Stimulated activated CD4-positive, alpha-beta T cell treated with anti-CD3 and anti-CD28 coated beads, Interleukin-2, amount 100 ng/mL, for 4 hours (primary cell): ENCODE data around the gene GALNT18.

Experiments used
- DNase-seq: peaks from one replicate; pipeline ENCODE4 v3.0.0-alpha.2; 2020; ENCODE audit warnings: low read depth

The GALNT18 gene

DNA sequence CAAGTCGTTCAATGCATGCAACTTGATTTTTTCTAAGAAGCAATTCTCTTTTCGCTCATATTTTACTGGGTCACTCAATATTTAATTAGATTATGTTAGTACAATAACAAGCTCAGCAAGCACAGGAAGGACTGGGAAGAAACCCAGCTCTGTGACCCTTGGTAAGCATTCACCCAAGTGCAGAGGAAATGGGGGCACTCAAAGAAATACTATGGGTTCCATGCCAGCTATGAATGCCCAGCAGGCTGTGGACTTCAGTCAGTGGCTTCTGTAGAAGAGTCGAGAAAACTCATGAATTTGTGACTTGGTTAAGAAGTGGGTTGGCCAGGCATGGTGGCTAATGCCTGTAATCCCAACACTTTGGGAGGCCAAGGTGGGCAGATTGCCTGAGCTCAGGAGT, 123.6 kb downstream of the GALNT18 start:
- no peak for DNase-seq

DNA sequence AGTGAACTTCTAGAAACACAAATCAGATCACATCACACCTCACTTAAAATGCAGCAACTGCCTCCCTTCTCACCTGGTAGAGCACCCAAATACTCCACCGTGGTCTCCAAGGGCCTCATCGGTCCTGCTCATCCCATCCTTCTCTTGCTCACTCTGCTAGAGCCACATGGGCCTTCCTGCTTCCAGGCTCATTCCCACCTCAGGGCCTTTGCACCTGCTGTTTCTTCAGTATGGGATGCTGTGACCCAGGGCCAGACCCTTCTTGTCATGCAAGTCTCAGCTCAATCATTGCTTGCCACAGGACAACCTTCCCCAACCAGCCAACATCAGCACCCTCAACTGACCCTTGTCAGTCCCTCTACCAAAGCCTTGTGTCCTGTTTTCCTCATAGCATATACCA, 124.9 kb downstream of the GALNT18 start:
- DNase-seq = no peak

DNA sequence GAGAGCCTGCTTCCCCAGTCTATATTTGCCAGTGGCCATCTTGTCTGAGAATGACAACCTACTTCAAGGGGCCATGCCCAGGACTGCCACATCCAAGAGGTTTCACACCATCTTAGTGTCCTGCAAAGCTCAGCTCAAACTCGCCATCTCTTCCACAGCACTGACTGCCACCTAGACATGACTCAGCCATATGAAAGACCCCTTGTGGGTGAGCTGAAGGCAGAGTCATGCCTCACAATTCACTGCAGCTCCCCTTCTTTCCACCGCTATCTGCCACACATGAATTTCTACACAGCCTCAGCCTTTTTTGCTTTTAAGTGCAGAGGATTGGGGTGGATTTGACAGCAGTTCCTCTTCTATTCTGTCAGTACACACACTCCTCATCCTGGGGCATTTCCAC, 127.5 kb downstream of the GALNT18 start:
- DNase-seq = no peak

GRCh38 chr11:11493698-11494097, 128.1 kb downstream of the GALNT18 start:
- DNase-seq = no peak

GRCh38 chr11:11491589-11491988, 130.2 kb downstream of the GALNT18 start:
- no peak for DNase-seq

DNA sequence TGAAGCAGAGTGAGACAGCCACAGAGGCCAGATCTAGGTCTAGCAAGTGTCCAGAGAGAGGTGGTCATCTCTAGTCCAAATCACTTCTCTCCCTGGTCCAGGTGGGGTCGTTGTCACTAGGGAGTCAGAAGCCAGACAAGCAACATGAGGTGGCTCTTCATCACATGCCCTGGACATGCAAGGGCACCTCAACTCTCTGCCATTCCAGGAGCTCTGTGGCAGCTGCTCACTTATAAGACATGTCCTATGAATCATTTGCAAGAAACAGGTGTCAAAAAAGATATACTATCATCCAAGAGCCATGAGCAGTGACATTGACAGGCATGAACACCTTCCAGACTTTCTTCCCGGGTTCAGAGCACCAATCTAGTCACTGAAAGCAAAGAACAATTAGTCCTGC, 130.8 kb downstream of the GALNT18 start:
- DNase-seq = no peak

DNA sequence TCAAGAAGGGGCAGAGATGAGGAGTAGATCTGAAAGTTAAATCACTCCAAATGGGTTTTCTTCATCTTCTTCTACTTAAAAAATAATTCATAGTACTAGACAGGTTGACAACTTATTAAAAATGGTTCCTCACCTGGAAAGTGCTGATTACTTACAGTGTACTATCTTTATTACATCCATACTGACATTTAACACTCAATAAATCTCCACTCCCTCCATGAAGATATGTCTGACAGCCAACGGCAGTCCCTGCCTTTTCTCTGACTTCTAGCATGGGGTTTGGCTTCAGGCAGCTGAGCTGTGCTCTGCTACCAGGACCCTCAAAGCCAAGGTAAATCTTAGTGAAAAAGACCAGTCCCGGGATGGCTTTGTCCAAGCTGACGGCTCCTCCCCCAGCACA, 135.4 kb downstream of the GALNT18 start:
- DNase-seq = no peak

DNA sequence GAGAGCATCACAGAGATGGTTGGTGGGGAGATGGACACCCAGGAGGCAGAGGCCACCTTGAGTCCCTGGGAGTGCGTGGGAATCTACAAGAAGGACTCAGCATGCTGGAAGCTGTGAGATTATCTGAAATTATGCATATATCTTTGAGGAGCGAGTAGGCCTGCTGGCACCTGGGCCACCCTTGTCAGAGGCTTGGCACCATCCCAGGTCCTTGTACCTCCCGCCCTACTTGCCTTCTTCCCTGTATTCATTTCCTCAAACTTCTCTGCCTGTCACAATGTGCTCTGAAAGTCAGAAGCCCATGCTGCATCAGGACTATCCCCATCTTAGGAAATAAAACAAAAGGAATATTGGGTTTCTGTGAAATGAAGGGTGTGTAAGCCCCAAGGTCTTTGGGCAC, 135.8 kb downstream of the GALNT18 start:
- no peak for DNase-seq

DNA sequence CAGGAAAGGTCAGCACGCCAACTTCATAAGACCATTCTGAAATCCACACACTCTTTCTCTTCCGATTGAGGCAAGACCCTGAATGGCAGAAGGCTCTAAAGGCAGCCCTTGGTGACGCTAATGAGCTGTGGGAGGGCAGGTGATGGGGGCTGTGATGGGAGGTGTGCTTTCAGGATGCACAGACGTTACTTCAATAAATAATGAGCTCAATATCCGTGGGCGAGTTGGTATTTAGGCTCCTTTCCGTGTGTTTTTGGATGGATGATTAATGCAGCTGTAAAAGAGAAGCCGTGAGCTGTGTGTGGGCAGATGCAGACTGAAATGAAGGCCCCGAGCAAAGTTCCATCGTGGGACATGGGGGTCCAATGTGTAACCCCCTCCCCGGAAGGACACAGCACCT, 138.2 kb downstream of the GALNT18 start:
- no peak for DNase-seq

DNA sequence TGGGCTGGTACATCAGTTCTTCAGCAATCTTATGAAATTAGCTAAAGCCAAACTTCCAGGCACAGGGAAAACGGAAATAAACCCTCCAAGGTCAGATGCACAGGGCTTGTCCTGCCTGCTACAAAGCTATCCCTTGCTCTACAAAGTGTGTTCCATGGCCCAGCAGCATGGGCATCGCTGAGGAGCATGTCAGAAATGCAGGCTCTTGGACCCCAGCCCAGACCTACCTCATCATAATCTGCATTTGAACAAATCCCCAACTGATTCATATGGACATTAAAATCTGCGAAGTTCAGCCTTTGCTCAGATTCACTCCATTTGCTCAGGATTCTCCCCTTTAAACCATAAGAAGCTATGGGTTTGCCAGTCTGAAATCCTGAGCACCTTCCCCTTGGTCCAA, 139.1 kb downstream of the GALNT18 start:
- DNase-seq = no peak

- DNase-seq = no peak
These were observed 140.4 kb downstream of the GALNT18 start for GRCh38 chr11:11481371-11481770.

DNA sequence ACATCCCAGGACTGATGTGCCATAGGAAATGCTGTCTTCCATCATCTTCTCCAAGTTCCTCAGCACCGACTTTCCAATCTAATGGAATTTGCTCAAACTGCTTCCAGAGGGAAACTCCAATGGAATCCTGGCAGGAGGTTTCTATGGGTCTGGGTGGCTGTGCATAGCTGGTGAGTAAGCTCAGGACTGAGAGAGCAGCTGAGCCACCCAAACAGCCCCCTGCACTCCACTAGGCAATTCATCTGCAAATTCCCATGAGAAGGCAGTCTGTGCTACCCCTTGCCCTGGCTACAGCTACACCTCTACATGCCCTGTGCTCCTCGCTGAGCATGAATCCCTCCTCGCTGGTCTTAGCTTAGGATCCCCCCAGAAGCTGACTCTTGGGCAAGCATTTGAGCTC, 140.8 kb downstream of the GALNT18 start:
- no peak for DNase-seq

DNA sequence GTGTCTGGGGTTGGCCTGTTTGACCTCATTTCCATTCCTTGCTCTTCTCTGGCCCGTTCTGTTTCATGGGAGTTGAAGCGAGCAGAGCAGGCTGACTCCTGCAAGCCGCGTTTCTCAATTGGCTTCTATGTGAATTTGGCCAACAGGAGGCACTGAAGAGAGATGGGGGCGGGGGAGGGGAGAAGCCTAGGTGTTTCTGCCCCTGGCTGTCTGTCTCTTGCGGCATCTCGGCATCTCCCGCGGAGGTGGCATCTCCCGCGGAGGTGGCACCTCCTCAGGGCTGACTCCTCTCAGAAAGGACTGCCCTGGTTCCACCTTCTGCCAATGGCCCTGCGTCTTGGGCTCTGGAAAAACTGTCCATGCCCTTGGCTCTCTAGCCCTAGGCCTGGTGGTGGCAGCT, 143.1 kb downstream of the GALNT18 start:
- no peak for DNase-seq

GRCh38 chr11:11477695-11478420, 143.9 kb downstream of the GALNT18 start:
- DNase-seq = no peak

GRCh38 chr11:11476971-11477645, 144.7 kb downstream of the GALNT18 start:
- no peak for DNase-seq

DNA sequence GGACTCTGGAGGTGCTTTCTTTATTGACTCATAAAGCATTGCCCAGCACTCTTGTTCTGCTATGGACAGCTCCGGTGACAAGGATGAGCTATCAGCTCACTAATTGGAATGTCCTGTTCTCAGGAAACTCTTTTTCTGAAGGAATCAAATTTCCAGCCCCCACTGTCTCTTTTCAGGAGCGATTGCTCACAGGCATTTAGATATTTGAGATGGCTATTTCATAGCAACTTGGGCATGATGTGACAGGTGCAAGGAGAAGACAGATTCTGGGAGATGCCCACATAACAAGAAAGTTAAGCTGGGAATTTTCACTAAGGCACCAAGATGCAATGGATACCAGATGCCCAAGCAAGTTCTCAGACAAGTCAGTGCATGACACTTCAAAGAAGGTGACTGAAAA, 145.3 kb downstream of the GALNT18 start:
- no peak for DNase-seq

DNA sequence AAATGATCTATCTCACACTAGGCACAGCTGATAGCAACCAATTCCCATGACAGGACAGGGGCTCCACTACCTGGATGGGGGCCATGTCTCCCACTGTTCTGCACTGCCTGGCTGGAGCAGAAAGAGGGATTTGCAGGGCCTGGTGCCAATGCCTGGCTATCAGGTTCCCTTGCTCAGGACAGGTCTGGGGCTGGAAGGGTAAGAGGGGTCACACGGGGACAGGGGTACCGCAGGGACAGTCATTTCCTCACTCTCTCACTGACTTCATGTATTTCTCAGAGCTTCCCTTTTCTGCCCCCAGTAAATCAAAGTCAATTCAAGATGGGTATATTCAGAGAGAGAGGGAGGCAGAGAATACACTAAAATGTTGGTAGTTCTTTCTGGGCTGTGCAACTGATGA, 149.7 kb downstream of the GALNT18 start:
- DNase-seq = no peak

DNA sequence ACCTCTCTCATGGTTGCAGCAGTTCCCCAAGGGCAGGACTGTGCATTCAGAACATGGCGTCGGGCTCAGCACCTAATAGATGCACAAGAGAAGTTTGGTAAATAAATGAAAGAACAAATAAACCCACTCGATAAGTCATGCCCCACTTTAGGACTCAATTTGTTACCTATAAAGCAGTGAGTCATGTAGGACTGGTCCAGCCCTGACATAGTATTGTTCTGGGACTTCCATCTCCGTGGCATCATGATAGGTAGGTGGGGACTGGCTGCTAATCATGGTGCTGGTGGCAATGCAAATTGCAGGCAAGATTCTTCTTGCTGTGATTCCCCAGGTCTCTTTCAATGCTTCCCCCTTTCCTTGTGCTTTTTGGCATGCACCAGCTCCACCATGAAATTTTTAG, 150.6 kb downstream of the GALNT18 start:
- no peak for DNase-seq

DNA sequence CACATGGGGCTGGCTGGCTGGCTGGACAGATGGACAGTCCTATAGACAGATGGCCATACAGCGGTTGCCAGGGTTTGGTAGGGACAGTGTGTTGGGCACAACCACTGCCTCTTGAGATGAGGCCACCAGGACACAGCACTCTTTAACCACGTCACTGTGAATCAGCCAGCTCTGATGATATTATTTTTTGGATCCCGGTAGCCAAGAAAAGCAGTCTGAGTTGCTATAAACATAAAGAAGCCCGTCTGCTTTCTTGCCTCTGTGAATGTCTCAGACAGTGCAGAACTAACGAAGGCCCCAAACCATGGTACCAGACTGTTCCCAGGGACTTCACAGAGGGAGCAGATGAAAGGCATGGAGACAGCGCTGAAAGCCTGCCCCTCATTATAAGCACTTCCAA, 152.9 kb downstream of the GALNT18 start:
- DNase-seq = no peak

- no peak for DNase-seq
These were observed 154.5 kb downstream of the GALNT18 start for GRCh38 chr11:11467312-11467711.

DNA sequence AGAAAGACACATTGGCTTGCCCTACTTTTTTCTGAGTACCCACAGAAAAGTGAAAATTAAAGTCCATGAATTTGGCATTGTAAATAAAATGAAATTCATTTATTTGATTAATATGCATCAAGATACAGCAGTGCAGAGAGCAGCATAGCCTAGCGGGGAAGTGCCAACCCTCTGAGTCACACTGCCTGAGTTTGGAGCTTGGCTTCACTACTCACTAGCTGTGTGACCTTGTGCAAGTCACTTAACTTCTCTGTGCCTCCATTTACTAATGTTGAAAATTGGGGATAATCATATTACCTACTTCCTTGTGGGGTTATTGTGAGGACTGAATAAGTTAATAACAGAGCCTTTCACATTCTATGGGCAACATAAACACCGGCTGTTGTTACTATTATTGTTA, 157.2 kb downstream of the GALNT18 start:
- no peak for DNase-seq

- DNase-seq = no peak
These were observed 158.4 kb downstream of the GALNT18 start for GRCh38 chr11:11463405-11463804.

GRCh38 chr11:11461473-11461872, 160.3 kb downstream of the GALNT18 start:
- no peak for DNase-seq

- DNase-seq = no peak
These were observed 162.2 kb downstream of the GALNT18 start for GRCh38 chr11:11459578-11459977.
